ENCODE data around the gene TMEM39B. TPM values are rescaled to one million over a fixed set of nuclear protein-coding genes. Genes with fewer than 3 reads are reported as not detected.
"Not testable (repeated sequence)": the region's sequence is repeated elsewhere in the genome, so short reads cannot be mapped to it uniquely, and the experiment has no call there.

The TMEM39B gene
- total and polyA plus RNA-seq, 9 donors, result 4.1 to 18.0 (median 14.5) TPM

DNA sequence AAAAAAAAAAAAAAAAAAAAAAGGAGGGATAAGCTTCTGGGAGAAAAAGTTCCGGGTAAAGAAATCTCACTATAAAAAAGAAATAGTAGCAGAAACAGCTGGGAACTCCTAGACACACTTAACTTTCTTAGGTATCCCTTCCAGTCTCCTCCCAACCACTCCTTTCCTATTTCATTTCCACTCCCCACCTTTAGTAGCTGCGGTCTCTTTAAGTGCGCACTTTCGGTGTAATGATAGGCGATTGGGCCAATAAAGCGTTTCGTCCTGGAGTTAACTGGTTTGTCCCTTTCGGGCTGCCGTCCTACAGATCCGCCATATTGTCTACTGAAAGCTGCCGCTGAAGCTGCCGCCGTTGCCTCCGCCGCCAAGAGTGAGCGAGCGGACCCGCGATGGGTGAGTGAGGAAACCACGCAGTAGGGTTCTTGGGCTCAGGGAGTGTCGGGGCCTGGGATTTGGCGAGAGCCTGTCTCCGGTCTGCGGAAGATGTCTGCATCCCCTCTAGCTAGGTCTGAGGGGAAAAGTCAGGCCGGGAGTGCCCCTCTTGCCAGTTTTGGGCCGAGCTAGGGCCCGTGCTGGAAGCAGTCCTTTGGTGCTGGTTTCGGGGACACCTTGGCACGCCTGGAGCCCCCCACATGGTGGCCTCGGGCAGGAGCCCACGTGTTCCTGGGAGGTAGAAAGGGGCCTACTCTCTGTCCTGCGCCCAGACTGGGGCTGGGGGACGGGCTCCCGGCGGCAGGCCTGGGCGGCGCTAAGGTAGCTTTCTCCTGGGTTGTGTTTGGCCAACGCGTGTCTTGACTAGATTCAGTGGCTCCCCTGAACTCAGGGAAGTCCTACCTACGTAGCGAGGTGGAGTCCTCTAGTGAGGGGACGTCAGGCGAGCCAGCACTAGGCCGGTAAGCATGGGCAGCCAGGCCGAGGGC lies 35.3 kb downstream of the TMEM39B start, which contains the start of gene KPNA6:
Gene KPNA6, plus strand, starts transcription at position 315 of the 920 bp plus-strand sequence. Its CDS starts 75 bp downstream, at position 390.
- no peaks in the 10 kb centered on the region for H3K9me3 ChIP-seq (replicated peaks; ENCODE audit: control insufficient read depth, low read depth, low read length)
- H3K4me1 ChIP-seq (ENCODE audit: control insufficient read depth, insufficient read depth, low read length), result peaks cover 12% of the 10 kb centered on the region
- no peaks in the 10 kb centered on the region for H3K27me3 ChIP-seq (ENCODE audit: control insufficient read depth, insufficient read depth, low read length)
- WGBS (ENCODE audit: insufficient coverage), result under 1% methylated on average over 43 of the region's 45 CpGs
- peaks cover 3% of the 10 kb centered on the region for H3K36me3 ChIP-seq (ENCODE audit: control insufficient read depth, insufficient read depth, low read length)
- peak; percentile 99 for DNase-seq
- peak within 1 kb of the TSS; percentile 97 for H3K27ac ChIP-seq (ENCODE audit: low read length)
- peak within 1 kb of the TSS; percentile 89 for H3K4me3 ChIP-seq (ENCODE audit: low read length)

DNA sequence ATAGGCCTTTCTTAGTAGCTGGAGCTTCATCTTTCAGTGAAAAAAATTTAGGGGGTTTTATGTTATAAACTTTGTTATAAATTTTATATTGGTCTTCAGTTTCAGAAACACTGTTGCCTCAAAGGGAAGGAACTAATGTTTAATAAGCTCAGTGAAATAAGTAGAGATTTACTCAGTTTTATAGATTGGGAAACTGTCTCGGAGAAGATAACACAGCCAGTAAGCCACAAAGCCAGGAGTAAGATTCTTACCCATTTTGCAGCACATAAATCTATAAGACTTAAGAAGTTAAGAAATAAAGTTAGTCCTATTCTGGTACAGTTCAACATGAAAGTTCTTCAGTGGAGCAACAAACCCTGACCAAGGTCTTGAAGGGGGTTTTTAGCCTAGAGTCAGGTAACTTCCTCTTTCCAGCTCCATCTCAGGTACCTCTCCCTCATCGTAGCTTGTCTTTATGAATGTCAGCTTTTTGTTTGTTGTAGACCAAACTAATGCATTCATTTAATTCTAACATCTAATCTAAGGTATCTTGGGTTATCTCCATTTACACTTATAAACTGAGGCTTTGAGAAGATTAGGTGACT lies 38.4 kb downstream of the TMEM39B start:
- no peak overlapping the region for H3K27ac ChIP-seq (ENCODE audit: low read length)
- no peaks in the 10 kb centered on the region for H3K27me3 ChIP-seq (ENCODE audit: control insufficient read depth, insufficient read depth, low read length)
- WGBS (ENCODE audit: insufficient coverage), result no CpG with 5 or more reads among the region's 2 CpGs
- H3K9me3 ChIP-seq (replicated peaks; ENCODE audit: control insufficient read depth, low read depth, low read length), result no peaks in the 10 kb centered on the region
- no peak overlapping the region for H3K4me3 ChIP-seq (ENCODE audit: low read length)
- no peak for DNase-seq
- peaks cover 12% of the 10 kb centered on the region for H3K4me1 ChIP-seq (ENCODE audit: control insufficient read depth, insufficient read depth, low read length)
- peaks cover 3% of the 10 kb centered on the region for H3K36me3 ChIP-seq (ENCODE audit: control insufficient read depth, insufficient read depth, low read length)

DNA sequence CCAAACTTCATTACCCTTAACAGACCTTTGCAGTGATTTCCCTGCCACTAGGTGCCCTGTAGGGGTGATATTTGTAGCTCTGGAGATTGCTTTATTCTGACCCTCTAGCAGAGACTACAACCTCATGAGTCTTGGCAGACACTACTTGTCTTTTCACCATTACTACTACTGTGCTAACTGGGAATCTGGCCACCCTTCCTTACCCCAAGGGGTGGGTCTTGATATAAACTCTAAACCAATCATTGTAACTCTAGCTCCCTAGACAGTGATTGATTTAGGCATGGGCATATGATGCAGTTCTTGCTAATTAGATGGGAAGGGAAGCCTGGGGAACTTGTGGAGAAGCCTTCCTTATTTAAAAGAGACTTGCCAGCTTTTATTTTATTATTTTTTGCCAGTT lies 39.0 kb downstream of the TMEM39B start:
- Histone ChIP-seq H3K4me3 (ENCODE audit: low read length) (no peak overlapping the region), H3K27me3 (ENCODE audit: control insufficient read depth, insufficient read depth, low read length) (no peaks in the 10 kb centered on the region), H3K4me1 (ENCODE audit: control insufficient read depth, insufficient read depth, low read length) (peaks cover 12% of the 10 kb centered on the region), H3K36me3 (ENCODE audit: control insufficient read depth, insufficient read depth, low read length) (peaks cover 3% of the 10 kb centered on the region), H3K27ac (ENCODE audit: low read length) (no peak overlapping the region), H3K9me3 (replicated peaks; ENCODE audit: control insufficient read depth, low read depth, low read length) (no peaks in the 10 kb centered on the region)
- DNase-seq, result no peak

DNA sequence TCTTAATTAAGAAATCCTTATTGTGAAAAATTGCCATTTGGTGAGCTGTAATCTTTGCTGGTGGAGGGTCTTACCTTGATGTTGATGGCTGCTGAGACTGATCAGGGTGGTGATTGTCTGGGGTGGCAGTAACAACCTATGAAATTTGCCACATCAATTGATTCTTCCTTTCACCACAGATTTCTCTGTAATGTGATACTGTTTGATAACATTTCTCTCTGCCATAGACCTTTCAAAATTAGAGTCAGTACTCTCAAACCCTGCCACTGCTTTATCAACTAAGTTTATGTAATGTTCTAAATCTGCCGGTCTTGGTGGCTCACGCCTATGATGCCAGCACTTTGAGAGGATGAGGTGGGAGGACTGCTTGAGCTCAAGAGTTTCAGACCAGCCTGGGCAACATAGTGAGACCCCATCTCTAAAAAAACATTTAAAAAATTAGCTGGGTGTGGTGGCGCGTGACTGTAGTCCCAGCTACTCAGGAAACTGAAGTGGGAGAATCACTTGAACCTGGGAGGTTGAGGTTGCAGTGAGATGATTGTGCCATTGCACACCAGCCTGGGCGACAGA lies 40.2 kb downstream of the TMEM39B start:
- H3K36me3 ChIP-seq (ENCODE audit: control insufficient read depth, insufficient read depth, low read length), result peaks cover 3% of the 10 kb centered on the region
- no peak overlapping the region for H3K27ac ChIP-seq (ENCODE audit: low read length)
- no peaks in the 10 kb centered on the region for H3K27me3 ChIP-seq (ENCODE audit: control insufficient read depth, insufficient read depth, low read length)
- no peak overlapping the region for H3K4me3 ChIP-seq (ENCODE audit: low read length)
- no peak for DNase-seq
- 93% methylated on average over 2 of the region's 5 CpGs for WGBS (ENCODE audit: insufficient coverage)
- peaks cover 9% of the 10 kb centered on the region for H3K4me1 ChIP-seq (ENCODE audit: control insufficient read depth, insufficient read depth, low read length)
- H3K9me3 ChIP-seq (replicated peaks; ENCODE audit: control insufficient read depth, low read depth, low read length), result no peaks in the 10 kb centered on the region

DNA sequence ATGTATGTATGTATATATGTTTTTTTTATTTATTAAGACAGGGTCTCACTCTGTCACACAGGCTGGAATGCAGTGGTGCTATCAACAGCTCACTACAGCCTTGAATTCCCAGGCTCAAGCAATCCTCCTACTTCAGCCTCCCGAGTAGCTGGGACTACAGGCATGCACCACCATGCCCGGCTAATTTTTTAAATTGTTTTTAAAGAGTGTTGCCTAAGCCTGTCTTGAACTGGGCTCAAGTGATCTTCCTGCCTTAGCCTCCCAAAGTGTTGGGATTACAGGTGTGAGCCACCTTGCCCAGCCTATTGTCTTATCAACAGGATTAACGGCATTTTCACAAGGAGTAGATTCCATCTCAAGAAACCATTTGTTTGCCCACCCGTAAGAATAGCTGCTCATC lies 40.7 kb downstream of the TMEM39B start:
- not testable (repeated sequence) for H3K9me3 ChIP-seq (replicated peaks; ENCODE audit: control insufficient read depth, low read depth, low read length); H3K4me1 ChIP-seq (ENCODE audit: control insufficient read depth, insufficient read depth, low read length); H3K27me3 ChIP-seq (ENCODE audit: control insufficient read depth, insufficient read depth, low read length); H3K27ac ChIP-seq (ENCODE audit: low read length); DNase-seq; H3K36me3 ChIP-seq (ENCODE audit: control insufficient read depth, insufficient read depth, low read length); H3K4me3 ChIP-seq (ENCODE audit: low read length)
- 96% methylated on average over 2 of the region's 4 CpGs for WGBS (ENCODE audit: insufficient coverage)

DNA sequence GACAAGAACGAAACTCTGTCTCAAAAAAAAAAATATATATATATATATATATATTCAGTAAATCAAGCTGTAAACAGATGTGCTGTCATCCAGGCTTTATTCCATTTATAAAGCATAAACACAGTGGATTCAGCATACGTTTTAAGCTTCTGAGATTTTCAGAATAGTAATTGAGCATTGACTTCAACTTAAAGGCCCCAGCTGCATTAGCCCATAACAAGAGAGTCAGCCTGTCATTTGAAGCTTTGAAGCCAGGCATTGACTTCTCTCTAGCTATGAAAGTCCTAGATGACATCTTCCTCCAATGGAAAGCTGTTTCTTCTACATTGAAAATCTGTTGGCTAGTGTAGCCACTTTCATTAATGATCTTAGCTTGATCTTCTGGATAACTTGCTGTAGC lies 41.7 kb downstream of the TMEM39B start:
- no peaks in the 10 kb centered on the region for H3K27me3 ChIP-seq (ENCODE audit: control insufficient read depth, insufficient read depth, low read length)
- WGBS (ENCODE audit: insufficient coverage), result 60% methylated on average over 1 of the region's 2 CpGs
- H3K4me1 ChIP-seq (ENCODE audit: control insufficient read depth, insufficient read depth, low read length), result peaks cover 4% of the 10 kb centered on the region
- no peak overlapping the region for H3K4me3 ChIP-seq (ENCODE audit: low read length)
- H3K9me3 ChIP-seq (replicated peaks; ENCODE audit: control insufficient read depth, low read depth, low read length), result no peaks in the 10 kb centered on the region
- H3K27ac ChIP-seq (ENCODE audit: low read length), result no peak overlapping the region
- no peak for DNase-seq
- peaks cover 3% of the 10 kb centered on the region for H3K36me3 ChIP-seq (ENCODE audit: control insufficient read depth, insufficient read depth, low read length)

DNA sequence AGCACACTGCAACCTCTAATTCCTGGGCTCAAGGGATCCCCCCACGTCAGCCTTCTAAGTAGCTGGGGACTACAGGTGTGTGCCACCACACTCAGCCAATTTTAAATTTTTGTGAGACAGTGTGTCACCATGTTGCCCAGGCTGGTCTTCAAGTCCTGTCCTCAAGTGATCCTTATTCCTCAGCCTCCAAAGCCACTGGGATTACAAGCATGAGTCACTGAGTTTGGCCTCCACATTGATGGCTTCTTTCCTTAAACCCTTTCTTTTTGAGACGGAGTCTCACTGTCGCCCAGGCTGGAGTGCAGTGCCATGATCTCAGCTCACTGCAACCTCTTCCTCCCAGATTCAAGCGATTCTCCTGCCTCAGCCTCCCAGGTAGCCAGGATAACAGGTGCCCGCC lies 42.8 kb downstream of the TMEM39B start:
- no peak for DNase-seq
- H3K4me3 ChIP-seq (ENCODE audit: low read length), result no peak overlapping the region
- no peaks in the 10 kb centered on the region for H3K9me3 ChIP-seq (replicated peaks; ENCODE audit: control insufficient read depth, low read depth, low read length)
- H3K36me3 ChIP-seq (ENCODE audit: control insufficient read depth, insufficient read depth, low read length), result peaks cover 2% of the 10 kb centered on the region
- 65% methylated on average over 2 of the region's 5 CpGs for WGBS (ENCODE audit: insufficient coverage)
- no peak overlapping the region for H3K27ac ChIP-seq (ENCODE audit: low read length)
- no peaks in the 10 kb centered on the region for H3K27me3 ChIP-seq (ENCODE audit: control insufficient read depth, insufficient read depth, low read length)
- H3K4me1 ChIP-seq (ENCODE audit: control insufficient read depth, insufficient read depth, low read length), result no peaks in the 10 kb centered on the region

DNA sequence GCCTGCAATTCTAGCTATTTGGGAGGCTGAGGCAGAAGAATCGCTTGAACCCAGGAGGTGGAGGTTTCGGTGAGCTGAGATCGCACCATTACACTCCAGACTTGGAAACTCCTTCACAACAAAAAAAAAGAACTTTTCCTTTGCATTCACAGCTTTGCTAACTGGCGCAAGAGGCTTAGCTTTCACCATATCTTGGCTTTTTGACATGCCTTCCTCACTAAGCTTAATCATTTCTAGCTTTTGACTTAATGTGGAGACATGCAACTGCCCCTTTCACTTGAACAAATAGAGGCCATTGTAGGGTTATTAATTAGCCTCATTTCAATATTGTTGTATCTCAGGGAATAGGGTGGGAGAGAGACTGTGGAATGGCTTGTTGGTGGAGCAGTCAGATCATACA lies 43.8 kb downstream of the TMEM39B start:
- no peaks in the 10 kb centered on the region for H3K9me3 ChIP-seq (replicated peaks; ENCODE audit: control insufficient read depth, low read depth, low read length)
- no peaks in the 10 kb centered on the region for H3K27me3 ChIP-seq (ENCODE audit: control insufficient read depth, insufficient read depth, low read length)
- 100% methylated on average over 1 of the region's 4 CpGs for WGBS (ENCODE audit: insufficient coverage)
- no peak overlapping the region for H3K4me3 ChIP-seq (ENCODE audit: low read length)
- no peaks in the 10 kb centered on the region for H3K4me1 ChIP-seq (ENCODE audit: control insufficient read depth, insufficient read depth, low read length)
- H3K27ac ChIP-seq (ENCODE audit: low read length), result no peak overlapping the region
- no peak for DNase-seq
- no peaks in the 10 kb centered on the region for H3K36me3 ChIP-seq (ENCODE audit: control insufficient read depth, insufficient read depth, low read length)

DNA sequence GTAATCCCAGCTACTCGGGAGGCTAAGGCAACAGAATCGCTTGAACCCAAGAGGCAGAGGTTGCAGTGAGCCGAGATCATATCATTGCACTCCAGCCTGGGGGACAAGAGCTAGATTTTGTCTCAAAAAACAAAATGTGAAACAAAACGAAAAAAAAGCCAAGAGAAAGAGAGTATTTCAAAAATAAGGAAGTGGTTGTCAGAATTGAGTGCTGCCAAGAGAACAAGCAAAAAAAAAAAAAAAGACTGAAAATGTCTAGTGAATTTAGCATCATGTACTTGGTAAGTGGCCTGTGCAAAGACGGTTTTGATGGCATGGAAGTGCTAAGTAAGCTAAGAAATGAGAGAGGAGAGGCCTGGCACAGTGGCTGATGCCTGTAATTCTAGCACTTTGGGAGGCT lies 49.4 kb downstream of the TMEM39B start:
- Histone ChIP-seq H3K9me3 (replicated peaks; ENCODE audit: control insufficient read depth, low read depth, low read length) (no peaks in the 10 kb centered on the region), H3K27ac (ENCODE audit: low read length) (no peak overlapping the region), H3K4me3 (ENCODE audit: low read length) (no peak overlapping the region), H3K27me3 (ENCODE audit: control insufficient read depth, insufficient read depth, low read length) (no peaks in the 10 kb centered on the region), H3K36me3 (ENCODE audit: control insufficient read depth, insufficient read depth, low read length) (no peaks in the 10 kb centered on the region), H3K4me1 (ENCODE audit: control insufficient read depth, insufficient read depth, low read length) (no peaks in the 10 kb centered on the region)
- DNase-seq, result no peak
- 52% methylated on average over 3 of the region's 5 CpGs for WGBS (ENCODE audit: insufficient coverage)

DNA sequence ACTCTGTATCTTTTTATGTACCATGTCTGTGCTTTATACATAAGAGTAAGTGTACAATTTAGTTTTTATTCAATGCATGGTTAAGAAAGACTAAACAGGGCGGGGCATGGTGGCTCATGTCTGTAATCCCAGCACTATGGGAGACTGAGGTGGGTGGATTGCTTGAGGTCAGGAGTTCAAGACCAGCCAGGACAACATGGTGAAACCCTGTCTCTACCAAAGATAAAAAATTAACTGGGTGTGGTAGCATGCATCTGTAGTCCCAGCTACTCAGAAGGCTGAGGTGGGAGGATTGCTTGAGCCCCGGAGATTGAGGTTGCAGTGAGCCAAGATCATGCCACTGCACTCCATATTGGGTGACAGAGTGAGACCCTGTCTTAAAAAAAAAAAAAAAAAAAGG lies 50.6 kb downstream of the TMEM39B start:
- not testable (repeated sequence) for H3K27me3 ChIP-seq (ENCODE audit: control insufficient read depth, insufficient read depth, low read length); H3K9me3 ChIP-seq (replicated peaks; ENCODE audit: control insufficient read depth, low read depth, low read length); H3K4me3 ChIP-seq (ENCODE audit: low read length); H3K27ac ChIP-seq (ENCODE audit: low read length); DNase-seq; H3K4me1 ChIP-seq (ENCODE audit: control insufficient read depth, insufficient read depth, low read length); H3K36me3 ChIP-seq (ENCODE audit: control insufficient read depth, insufficient read depth, low read length)
- WGBS (ENCODE audit: insufficient coverage), result 100% methylated on average over 2 of the region's 2 CpGs

All from muscle of leg (tissue), 11 donors.